ENCODE data around the gene AFF3.

DNA sequence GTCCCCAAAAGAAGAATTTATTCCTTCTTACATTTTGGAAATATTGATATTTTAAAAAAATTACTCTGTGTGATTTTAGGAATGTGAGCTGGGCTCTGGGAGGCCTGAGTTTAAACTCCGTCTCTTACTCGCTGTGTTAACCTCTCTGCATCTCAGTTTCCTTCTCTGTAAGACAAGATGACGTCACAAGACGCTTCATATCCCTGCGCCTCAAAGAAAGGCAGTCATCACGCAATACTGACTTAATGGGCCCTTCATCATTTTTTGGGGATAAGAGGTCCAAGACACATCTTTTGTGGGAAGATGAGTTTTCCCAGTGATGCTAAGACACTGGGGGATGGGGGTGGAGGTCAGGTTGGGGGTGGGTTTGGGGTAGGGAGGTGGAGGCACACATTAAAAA is 320.4 kb downstream of the AFF3 start:
- TF ChIP-seq, protein P1, sequence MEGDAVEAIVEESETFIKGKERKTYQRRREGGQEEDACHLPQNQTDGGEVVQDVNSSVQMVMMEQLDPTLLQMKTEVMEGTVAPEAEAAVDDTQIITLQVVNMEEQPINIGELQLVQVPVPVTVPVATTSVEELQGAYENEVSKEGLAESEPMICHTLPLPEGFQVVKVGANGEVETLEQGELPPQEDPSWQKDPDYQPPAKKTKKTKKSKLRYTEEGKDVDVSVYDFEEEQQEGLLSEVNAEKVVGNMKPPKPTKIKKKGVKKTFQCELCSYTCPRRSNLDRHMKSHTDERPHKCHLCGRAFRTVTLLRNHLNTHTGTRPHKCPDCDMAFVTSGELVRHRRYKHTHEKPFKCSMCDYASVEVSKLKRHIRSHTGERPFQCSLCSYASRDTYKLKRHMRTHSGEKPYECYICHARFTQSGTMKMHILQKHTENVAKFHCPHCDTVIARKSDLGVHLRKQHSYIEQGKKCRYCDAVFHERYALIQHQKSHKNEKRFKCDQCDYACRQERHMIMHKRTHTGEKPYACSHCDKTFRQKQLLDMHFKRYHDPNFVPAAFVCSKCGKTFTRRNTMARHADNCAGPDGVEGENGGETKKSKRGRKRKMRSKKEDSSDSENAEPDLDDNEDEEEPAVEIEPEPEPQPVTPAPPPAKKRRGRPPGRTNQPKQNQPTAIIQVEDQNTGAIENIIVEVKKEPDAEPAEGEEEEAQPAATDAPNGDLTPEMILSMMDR (IDR thresholded peaks at IDR 0.05; ENCODE audit: poor library complexity), result no peak
- TF ChIP-seq EZH2phosphoT487 (IDR thresholded peaks at IDR 0.05; ENCODE audit: low read depth, severe bottlenecking, unreplicated experiment) (no peak), EZH2 (IDR thresholded peaks at IDR 0.05; ENCODE audit: borderline replicate concordance) (no peak)

All from hepatocyte (in vitro differentiated cells).